SK-N-SH treated with all-trans-retinoic acid at 6 μM for 48 hours (cell line): Measurements from ENCODE around the gene POLR1B.
"Not testable (repeated sequence)": the region's sequence is repeated elsewhere in the genome, so short reads cannot be mapped to it uniquely, and the experiment has no call there.

Experiments used
- ARNTL ChIP-seq: fragments of 450-650 bp; formaldehyde crosslinking; IDR thresholded peaks from 2 replicates; pipeline ENCODE4 v1.5.0; 2020; ENCODE audit warnings: low read depth, mild to moderate bottlenecking, moderate library complexity, borderline replicate concordance
- BACH2 ChIP-seq: fragments of 250-450 bp; sonication (Bioruptor Pico); IDR thresholded peaks from 2 replicates; pipeline ENCODE4 v1.9.0; 2021; ENCODE audit warnings: mild to moderate bottlenecking, borderline replicate concordance
- ESRRG ChIP-seq: fragments of 250-450 bp; sonication (Bioruptor Pico); IDR thresholded peaks from 2 replicates; pipeline ENCODE4 v1.6.1; 2021; ENCODE audit warnings: mild to moderate bottlenecking
- GLIS3 ChIP-seq: fragments of 250-450 bp; sonication (Bioruptor Pico); IDR thresholded peaks from 2 replicates; pipeline ENCODE4 v1.5.0; 2020; ENCODE audit warnings: mild to moderate bottlenecking, moderate library complexity
- RARB ChIP-seq: fragments of 250-450 bp; sonication (Bioruptor Pico); IDR thresholded peaks from 2 replicates; pipeline ENCODE4 v1.8.0; 2021; ENCODE audit warnings: mild to moderate bottlenecking, moderate library complexity
- TOX ChIP-seq: fragments of 250-450 bp; sonication (Bioruptor Pico); IDR thresholded peaks from 2 replicates; pipeline ENCODE4 v1.8.0; 2021; ENCODE audit warnings: mild to moderate bottlenecking, moderate library complexity, borderline replicate concordance
- ZFP3 ChIP-seq: fragments of 250-450 bp; sonication (Bioruptor Pico); IDR thresholded peaks from 2 replicates; pipeline ENCODE4 v1.5.0; 2020; ENCODE audit warnings: mild to moderate bottlenecking, moderate library complexity
- ZFP30 ChIP-seq: fragments of 450-650 bp; formaldehyde crosslinking; IDR thresholded peaks from 2 replicates; pipeline ENCODE4 v1.5.0; 2022; ENCODE audit warnings: mild to moderate bottlenecking, moderate library complexity
- ZNF70 ChIP-seq: fragments of 450-650 bp; formaldehyde crosslinking; IDR thresholded peaks from 2 replicates; pipeline ENCODE4 v1.5.0; 2020; ENCODE audit warnings: mild to moderate bottlenecking, moderate library complexity
- ZNF8 ChIP-seq: fragments of 450-650 bp; formaldehyde crosslinking; IDR thresholded peaks from 2 replicates; pipeline ENCODE4 v1.5.0; 2020; ENCODE audit warnings: mild to moderate bottlenecking, moderate library complexity
- TF ChIP-seq, protein P1 (sequence below): fragments of 250-450 bp; sonication (Bioruptor Pico); IDR thresholded peaks from 2 replicates; pipeline ENCODE4 v1.5.1; 2020; ENCODE audit warnings: low read depth, mild to moderate bottlenecking, moderate library complexity
- TF ChIP-seq, protein P2 (sequence below): fragments of 250-450 bp; sonication (Bioruptor Pico); IDR thresholded peaks from 2 replicates; pipeline ENCODE4 v1.8.0; 2020; ENCODE audit warnings: mild to moderate bottlenecking, moderate library complexity, borderline replicate concordance

DNA sequence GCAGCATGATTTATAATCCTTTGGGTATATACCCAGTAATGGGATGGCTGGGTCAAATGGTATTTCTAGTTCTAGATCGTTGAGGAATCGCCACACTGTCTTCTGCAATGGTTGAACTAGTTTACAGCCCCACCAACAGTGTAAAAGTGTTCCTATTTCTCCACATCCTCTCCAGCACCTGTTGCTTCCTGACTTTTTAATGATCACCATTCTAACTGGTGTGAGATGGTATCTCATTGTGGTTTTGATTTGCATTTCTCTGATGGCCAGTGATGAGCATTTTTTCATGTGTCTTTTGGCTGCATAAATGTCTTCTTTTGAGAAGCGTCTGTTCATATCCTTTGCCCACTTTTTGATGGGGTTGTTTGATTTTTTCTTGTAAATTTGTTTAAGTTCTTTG, 18.0 kb upstream of the POLR1B start:
- TF ChIP-seq RARB (CRISPR knock-in tag); ZNF8; ZNF70; ZFP3; GLIS3 (CRISPR knock-in tag); ZFP30 (CRISPR knock-in tag); TOX (CRISPR knock-in tag); BACH2 (CRISPR knock-in tag); ESRRG (CRISPR knock-in tag); ARNTL (CRISPR knock-in tag): not testable (repeated sequence)
- TF ChIP-seq, protein P1, sequence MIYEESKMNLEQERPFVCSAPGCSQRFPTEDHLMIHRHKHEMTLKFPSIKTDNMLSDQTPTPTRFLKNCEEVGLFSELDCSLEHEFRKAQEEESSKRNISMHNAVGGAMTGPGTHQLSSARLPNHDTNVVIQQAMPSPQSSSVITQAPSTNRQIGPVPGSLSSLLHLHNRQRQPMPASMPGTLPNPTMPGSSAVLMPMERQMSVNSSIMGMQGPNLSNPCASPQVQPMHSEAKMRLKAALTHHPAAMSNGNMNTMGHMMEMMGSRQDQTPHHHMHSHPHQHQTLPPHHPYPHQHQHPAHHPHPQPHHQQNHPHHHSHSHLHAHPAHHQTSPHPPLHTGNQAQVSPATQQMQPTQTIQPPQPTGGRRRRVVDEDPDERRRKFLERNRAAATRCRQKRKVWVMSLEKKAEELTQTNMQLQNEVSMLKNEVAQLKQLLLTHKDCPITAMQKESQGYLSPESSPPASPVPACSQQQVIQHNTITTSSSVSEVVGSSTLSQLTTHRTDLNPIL, result not testable (repeated sequence)
- TF ChIP-seq, protein P2, sequence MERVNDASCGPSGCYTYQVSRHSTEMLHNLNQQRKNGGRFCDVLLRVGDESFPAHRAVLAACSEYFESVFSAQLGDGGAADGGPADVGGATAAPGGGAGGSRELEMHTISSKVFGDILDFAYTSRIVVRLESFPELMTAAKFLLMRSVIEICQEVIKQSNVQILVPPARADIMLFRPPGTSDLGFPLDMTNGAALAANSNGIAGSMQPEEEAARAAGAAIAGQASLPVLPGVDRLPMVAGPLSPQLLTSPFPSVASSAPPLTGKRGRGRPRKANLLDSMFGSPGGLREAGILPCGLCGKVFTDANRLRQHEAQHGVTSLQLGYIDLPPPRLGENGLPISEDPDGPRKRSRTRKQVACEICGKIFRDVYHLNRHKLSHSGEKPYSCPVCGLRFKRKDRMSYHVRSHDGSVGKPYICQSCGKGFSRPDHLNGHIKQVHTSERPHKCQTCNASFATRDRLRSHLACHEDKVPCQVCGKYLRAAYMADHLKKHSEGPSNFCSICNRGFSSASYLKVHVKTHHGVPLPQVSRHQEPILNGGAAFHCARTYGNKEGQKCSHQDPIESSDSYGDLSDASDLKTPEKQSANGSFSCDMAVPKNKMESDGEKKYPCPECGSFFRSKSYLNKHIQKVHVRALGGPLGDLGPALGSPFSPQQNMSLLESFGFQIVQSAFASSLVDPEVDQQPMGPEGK (CRISPR knock-in tag), result not testable (repeated sequence)
